Endothelial cell (in vitro differentiated cells): Measurements from ENCODE around the gene CMTM7. TPM values are rescaled to one million over a fixed set of nuclear protein-coding genes. Genes with fewer than 3 reads are reported as not detected.

ENCODE experiments used
- DNase-seq: peaks from one replicate; pipeline ENCODE4 v3.0.0; 2021; ENCODE audit warnings: low spot score
- H3K27ac Mint-ChIP-seq: one replicate; pipeline ENCODE4 v1.8.0; 2021; ENCODE audit warnings: mixed read lengths, inconsistent platforms; ENCODE audit not compliant: unreplicated experiment
- H3K27me3 Mint-ChIP-seq: one replicate; pipeline ENCODE4 v1.8.0; 2021; ENCODE audit warnings: mild to moderate bottlenecking, moderate library complexity, mixed read lengths, inconsistent platforms; ENCODE audit not compliant: unreplicated experiment
- H3K36me3 Mint-ChIP-seq: one replicate; pipeline ENCODE4 v1.8.0; 2021; ENCODE audit warnings: mild to moderate bottlenecking, low read depth, mixed read lengths, inconsistent platforms; ENCODE audit not compliant: unreplicated experiment
- H3K4me1 Mint-ChIP-seq: one replicate; pipeline ENCODE4 v1.8.0; 2021; ENCODE audit warnings: mild to moderate bottlenecking, mixed read lengths, inconsistent platforms; ENCODE audit not compliant: unreplicated experiment
- H3K4me3 Mint-ChIP-seq: one replicate; pipeline ENCODE4 v1.8.0; 2021; ENCODE audit warnings: mild to moderate bottlenecking, mixed read lengths, inconsistent platforms; ENCODE audit not compliant: unreplicated experiment
- H3K9me3 Mint-ChIP-seq: one replicate; pipeline ENCODE4 v1.8.0; 2021; ENCODE audit warnings: mixed read lengths, inconsistent platforms; ENCODE audit not compliant: unreplicated experiment
- CTCF ChIP-seq: fragments of 200-600 bp; sonication (generic); IDR thresholded peaks from one replicate; pipeline ENCODE4 v1.5.0; 2021; ENCODE audit warnings: antibody characterized with exemption; ENCODE audit not compliant: unreplicated experiment
- total RNA-seq: library from RNA; stranded (reverse); fragmentation: NEBNext Ultra II Directional; extraction: Animal tissue kit (Norgen Biotek cat#: 25700); gene quantifications from one replicate; pipeline ENCODE4 v1.2.1, GENCODE V29; 2021; ENCODE audit not compliant: unreplicated experiment

The CMTM7 gene
- total RNA-seq, 1 donor from 2014 or later: 54.4 TPM

GRCh38 chr3:32502946-32503286 is 111.3 kb downstream of the CMTM7 start:
- Mint-ChIP-seq H3K27me3 (peaks cover 9% of the 10 kb centered on the region), H3K27ac (peak overlapping the region; percentile 97), H3K36me3 (peaks cover 14% of the 10 kb centered on the region), H3K9me3 (no peaks in the 10 kb centered on the region), H3K4me1 (peaks cover 48% of the 10 kb centered on the region), H3K4me3 (peak overlapping the region; percentile 100)
- no peak for TF ChIP-seq CTCF
- DNase-seq: no peak

Other genes starting within 250 kb of the CMTM7 start
- gene CMTM8, start 153.2 kb upstream of the CMTM7 start, total RNA-seq: 16.2 TPM
- 59.9 TPM for gene CMTM6, start 111.0 kb downstream of the CMTM7 start, total RNA-seq
- gene DYNC1LI1, start 179.0 kb downstream of the CMTM7 start, total RNA-seq: 81.7 TPM